Esophagus (tissue), 2 donors: ENCODE data around the gene ZNF513. TPM values are rescaled to one million over a fixed set of nuclear protein-coding genes. Genes with fewer than 3 reads are reported as not detected.

Source experiments
- H3K27ac ChIP-seq, 2 donors: one replicate each; pipeline ENCODE4 v1.5.1; 2013; ENCODE audit warnings: low read depth in 2 of 2, mild to moderate bottlenecking in 2 of 2, inconsistent platforms in 1 of 2, low read length in 1 of 2, moderate library complexity in 1 of 2
- H3K27me3 ChIP-seq, 2 donors: one replicate each; pipeline ENCODE4 v1.6.1; 2013; ENCODE audit warnings: low read length in 2 of 2, control low read depth in 1 of 2, mild to moderate bottlenecking in 1 of 2; ENCODE audit not compliant: insufficient read depth in 2 of 2, control insufficient read depth in 1 of 2
- H3K36me3 ChIP-seq, 2 donors: one replicate each; pipeline ENCODE4 v1.6.1; 2013; ENCODE audit warnings: low read length in 1 of 2; ENCODE audit not compliant: control insufficient read depth in 2 of 2, insufficient read depth in 2 of 2
- H3K4me1 ChIP-seq, 2 donors: one replicate each; pipeline ENCODE4 v1.6.1; 2013; ENCODE audit warnings: low read length in 1 of 2; ENCODE audit not compliant: control insufficient read depth in 2 of 2, insufficient read depth in 2 of 2
- H3K4me3 ChIP-seq, 2 donors: one replicate each; pipeline ENCODE4 v1.5.1; 2013; ENCODE audit warnings: low read length in 2 of 2, mild to moderate bottlenecking in 2 of 2, low read depth in 1 of 2, moderate library complexity in 1 of 2
- H3K9me3 ChIP-seq, 2 donors: one replicate each; pipeline ENCODE4 v1.6.1; 2013; ENCODE audit warnings: mild to moderate bottlenecking in 2 of 2, low read depth in 1 of 2, low read length in 1 of 2, moderate library complexity in 1 of 2; ENCODE audit not compliant: control insufficient read depth in 2 of 2, insufficient read depth in 1 of 2
- WGBS, 2 donors: extraction: QIAGEN DNeasy Blood & Tissue Kit; methylation state at CpG; one replicate each; pipeline ENCODE4 v1.1.7; 2013; 5-methylcytosine and 5-hydroxymethylcytosine counted together
- polyA plus RNA-seq, 2 donors: library from polyadenylated mRNA; stranded (reverse); fragments of 200-250 nt; gene quantifications; one replicate each; pipeline ENCODE4 v1.2.3, GENCODE V29; 2013
- donor health status: healthy with polysubstance abuse.
- donor health status: Bipolar disorder and iron deficiency.

ZNF513 gene
- polyA plus RNA-seq, 2 donors = 20.0 to 34.5 TPM

DNA sequence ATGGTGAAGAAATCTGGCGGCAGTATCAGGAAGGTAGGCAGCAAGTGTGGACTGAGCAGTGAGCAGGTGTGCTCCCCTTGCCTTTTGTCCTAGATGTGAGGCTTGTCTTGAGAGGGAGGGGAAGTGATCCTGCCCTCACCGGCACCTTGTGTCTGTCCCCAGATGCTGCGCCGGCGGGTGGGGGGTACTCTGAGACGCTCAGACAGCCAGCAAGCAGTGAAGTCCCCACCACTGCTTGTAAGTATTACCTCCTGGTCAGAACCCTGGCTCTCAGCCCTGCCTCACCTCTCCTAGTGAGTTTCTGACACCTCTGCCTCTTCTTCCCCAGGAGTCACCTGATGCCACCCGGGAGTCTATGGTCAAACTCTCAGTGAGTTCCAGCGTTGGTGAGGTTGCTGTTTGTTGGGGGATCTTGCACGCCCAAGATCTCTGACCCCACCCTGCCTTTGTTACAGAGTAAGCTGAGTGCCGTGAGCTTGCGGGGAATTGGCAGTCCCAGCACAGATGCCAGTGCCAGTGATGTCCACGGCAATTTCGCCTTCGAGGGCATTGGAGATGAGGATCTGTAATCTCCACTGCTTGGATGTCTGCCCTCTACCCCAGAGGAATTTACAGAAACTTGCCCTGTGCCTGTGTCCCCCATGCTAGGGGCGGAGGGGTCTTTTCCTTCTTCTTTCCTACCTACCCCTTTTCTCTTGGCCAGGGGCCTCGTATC is 4.2 kb downstream of the ZNF513 start:
- 77 to 82% methylated on average over 16 of the region's 16 CpGs for WGBS, 2 donors
- H3K9me3 ChIP-seq = no peaks in the 10 kb centered on the region
- H3K36me3 ChIP-seq = peaks cover 24 to 47% of the 10 kb centered on the region in 2 donors
- H3K4me3 ChIP-seq = no peak overlapping the region
- H3K27ac ChIP-seq = no peak overlapping the region
- H3K27me3 ChIP-seq = no peaks in the 10 kb centered on the region
- peaks cover 3 to 9% of the 10 kb centered on the region in 2 donors for H3K4me1 ChIP-seq

DNA sequence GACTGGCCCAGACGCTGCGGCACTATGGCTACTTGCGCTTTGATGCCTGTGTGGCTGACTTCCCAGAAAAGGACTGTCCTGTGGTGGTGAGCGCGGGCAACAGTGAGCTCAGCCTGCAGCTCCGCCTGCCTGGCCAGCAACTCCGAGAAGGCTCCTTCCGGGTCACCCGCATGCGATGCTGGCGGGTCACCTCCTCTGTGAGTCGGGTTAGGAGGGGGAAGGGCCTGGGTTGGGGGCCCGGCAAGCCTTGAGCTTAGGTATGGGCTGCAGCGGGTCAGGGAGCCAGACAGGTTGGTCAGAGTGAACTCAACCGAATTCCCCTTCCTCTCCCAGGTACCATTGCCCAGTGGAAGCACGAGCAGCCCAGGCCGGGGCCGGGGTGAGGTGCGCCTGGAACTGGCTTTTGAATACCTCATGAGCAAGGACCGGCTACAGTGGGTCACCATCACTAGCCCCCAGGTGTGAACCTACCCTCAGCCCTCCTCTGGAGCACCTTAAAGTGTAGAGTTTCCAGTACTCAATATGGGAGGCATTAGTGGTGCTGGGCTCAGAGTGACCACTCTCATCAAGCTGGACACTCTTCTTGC is 4.9 kb downstream of the ZNF513 start:
- H3K4me1 ChIP-seq = peaks cover 3 to 7% of the 10 kb centered on the region in 2 donors
- H3K4me3 ChIP-seq = no peak overlapping the region
- H3K27me3 ChIP-seq = no peaks in the 10 kb centered on the region
- H3K27ac ChIP-seq = no peak overlapping the region
- 91 to 93% methylated on average over 20 of the region's 20 CpGs for WGBS, 2 donors
- H3K36me3 ChIP-seq = peaks cover 24 to 47% of the 10 kb centered on the region in 2 donors
- no peaks in the 10 kb centered on the region for H3K9me3 ChIP-seq

DNA sequence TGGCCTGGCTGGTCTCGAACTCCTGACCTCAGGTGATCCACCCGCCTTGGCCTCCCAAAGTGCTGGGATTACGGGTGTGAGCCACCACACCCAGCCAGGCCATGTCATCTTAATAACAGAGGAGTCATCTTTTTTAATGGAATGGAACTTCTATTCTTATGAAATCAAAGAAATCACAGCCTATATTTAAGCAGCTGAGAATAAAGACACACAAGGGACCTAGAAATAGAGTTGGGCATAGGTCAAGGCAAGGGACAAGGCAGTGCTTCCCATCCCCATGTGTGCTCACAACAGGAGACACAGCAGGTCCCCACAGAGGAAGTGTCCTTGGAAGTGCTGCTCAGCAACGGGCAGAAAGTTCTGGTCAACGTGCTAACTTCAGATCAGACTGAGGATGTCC is 7.0 kb downstream of the ZNF513 start:
- WGBS, 2 donors = 85 to 86% methylated on average over 5 of the region's 5 CpGs
- peaks cover under 1 to 7% of the 10 kb centered on the region in 2 donors for H3K4me1 ChIP-seq

DNA sequence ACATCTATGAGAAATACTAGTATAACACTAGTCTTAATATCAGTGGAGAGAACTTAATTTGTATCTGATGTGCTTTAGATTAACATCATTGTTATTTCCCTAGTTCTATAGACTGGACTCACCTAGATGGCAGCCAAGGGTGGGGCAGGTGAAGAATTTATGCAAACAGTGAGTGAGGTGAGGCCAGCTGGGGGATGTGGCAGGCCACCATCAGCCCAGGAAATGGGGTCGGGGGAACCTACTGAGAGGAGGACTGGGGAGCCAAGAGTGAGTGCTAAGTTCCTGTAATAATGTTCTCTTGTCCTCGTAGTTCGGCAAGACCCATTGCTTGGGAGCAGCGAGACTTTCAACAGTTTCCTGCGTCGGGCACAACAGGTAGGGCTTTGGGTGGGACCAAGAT is 7.6 kb downstream of the ZNF513 start:
- Histone ChIP-seq H3K4me3 (no peak overlapping the region), H3K4me1 (peaks cover 0 to 5% of the 10 kb centered on the region in 2 donors), H3K27ac (peak overlapping the region in 1 of 2 donors; percentile 45), H3K9me3 (no peaks in the 10 kb centered on the region), H3K36me3 (peaks cover 25 to 46% of the 10 kb centered on the region in 2 donors), H3K27me3 (no peaks in the 10 kb centered on the region)
- WGBS, 2 donors = 92% methylated on average over 6 of the region's 6 CpGs

More for the DNA sequence above, 7.0 kb downstream of the ZNF513 start:
- Histone ChIP-seq H3K36me3 (peaks cover 24 to 45% of the 10 kb centered on the region in 2 donors), H3K4me3 (no peak overlapping the region), H3K9me3 (no peaks in the 10 kb centered on the region), H3K27ac (no peak overlapping the region), H3K27me3 (no peaks in the 10 kb centered on the region)

DNA sequence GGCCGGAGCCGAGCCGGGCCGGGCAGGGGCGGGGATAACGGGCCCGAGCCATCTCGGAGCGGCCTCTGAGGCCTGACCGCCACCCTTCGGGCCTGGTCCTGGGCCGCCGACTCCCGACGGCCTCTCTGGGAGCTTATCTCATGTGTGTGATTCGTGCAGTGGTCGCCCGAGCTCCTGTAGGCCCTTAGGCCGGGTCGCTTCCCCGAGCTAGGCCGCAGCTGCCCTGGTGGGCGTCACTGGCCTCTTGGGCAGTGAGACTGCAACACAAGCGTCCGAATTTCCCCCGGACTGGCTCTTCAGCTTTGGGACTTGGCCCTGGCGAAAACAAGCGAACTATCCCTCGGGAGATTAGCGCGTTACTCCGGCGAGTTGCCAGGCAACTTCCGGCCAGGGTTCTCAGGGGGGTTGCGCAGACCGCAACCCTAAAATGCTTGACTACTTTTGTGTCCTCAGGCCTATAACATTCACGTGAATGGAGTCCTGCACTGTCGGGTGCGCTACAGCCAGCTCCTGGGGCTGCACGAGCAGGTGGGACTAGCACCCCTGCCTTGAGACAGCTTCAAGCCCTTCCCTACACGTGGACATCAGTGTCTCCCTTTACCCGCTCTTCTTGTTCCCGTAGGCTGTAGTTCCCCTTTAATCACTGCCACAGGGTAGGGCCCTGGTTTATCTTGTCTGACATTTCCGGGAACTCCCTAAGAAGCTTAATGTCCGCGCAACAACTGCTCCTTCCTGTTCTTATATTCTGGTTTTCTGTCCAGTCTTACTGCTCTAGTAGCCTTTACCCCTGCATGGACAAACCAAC is 9.5 kb downstream of the ZNF513 start:
- Histone ChIP-seq H3K36me3 (peaks cover 23 to 45% of the 10 kb centered on the region in 2 donors), H3K27me3 (no peaks in the 10 kb centered on the region), H3K4me1 (peaks cover 0 to 5% of the 10 kb centered on the region in 2 donors), H3K27ac (peak overlapping the region; percentile 79 to 84), H3K4me3 (peak overlapping the region; percentile 83 to 97), H3K9me3 (no peaks in the 10 kb centered on the region)
- WGBS, 2 donors = 1% methylated on average over 38 to 46 of the region's 46 CpGs

DNA sequence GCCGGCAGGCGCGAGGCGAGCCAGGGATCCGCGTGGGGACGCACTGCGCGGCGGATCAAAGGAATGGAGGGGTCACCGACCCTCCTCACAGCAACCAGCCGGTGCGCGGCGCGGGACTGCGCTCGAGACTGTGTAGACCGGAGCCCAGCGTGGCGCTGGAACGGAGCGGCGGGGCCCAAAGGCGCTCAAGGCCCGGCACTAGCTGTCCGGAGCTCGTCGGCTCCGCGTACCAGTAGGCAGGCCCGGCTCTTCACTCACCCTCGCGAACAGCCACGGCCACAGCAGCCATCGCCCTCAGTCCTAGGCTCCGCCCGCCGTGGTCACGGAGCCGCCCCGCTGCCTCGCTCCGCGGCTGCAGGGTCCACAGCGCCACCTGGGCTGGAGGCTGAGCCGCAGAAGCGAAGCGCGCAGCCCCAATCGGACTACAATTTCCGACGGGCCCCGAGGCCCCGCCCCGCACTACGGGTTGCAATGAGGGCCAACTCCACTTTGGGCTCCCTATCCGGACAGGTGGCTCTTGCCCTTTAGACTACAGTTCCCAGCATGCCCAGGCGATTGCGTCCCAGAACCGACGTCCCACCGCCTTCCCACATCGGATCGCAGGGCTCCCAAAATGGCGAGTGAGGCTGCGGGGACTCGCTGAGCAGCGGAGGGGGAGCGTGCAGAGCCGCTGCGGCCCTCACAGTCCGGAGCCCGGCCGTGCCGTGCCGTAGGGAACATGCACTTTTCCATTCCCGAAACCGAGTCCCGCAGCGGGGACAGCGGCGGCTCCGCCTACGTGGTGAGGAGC is 10.3 kb downstream of the ZNF513 start, which contains the start of the genes EIF2B4 and SNX17:
Gene EIF2B4 (minus strand): TSS at position 313 of the 790 bp plus-strand sequence. CDS start 24 bp downstream, at position 289.
Gene SNX17 (plus strand): TSS at position 591 of the 790 bp plus-strand sequence. CDS start 128 bp downstream, at position 719.
- Histone ChIP-seq H3K4me1 (peaks cover 0 to 5% of the 10 kb centered on the region in 2 donors), H3K36me3 (peaks cover 15 to 39% of the 10 kb centered on the region in 2 donors), H3K27me3 (no peaks in the 10 kb centered on the region), H3K9me3 (no peaks in the 10 kb centered on the region), H3K27ac (peak within 1 kb of the TSS; percentile 96 to 97), H3K4me3 (peak within 1 kb of the TSS; percentile 83 to 97)
- 0% methylated on average over 80 to 85 of the region's 85 CpGs for WGBS, 2 donors

DNA sequence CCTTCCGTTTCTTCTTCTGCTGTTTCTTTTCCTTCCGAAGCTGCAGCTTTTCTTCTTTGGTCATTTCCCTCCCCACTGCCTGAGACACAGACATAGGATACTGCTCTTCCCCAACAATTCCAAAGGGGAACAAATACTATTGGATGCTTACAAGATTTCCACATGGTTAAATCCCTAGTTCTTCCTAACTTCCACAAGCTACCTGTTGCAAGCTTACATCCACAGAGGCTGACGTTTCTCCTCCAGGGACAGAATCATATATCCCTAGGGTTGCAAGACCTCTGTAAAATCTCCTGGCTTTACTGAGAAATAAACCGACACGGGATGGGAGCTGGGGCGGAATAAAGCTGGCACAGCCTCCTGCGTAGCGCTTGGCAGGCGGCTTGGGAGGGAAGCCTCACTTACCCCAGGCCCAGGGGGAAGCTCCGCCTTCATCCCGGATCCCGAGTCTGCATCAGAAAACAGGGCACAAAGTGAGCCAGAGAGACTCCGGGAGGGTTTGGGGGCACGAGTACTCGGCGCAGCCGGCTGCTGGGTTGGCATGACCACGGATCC is 11.0 kb downstream of the ZNF513 start:
- Histone ChIP-seq H3K4me3 (peak overlapping the region; percentile 69 to 91), H3K27ac (peak overlapping the region; percentile 96 to 97), H3K36me3 (peaks cover 14 to 36% of the 10 kb centered on the region in 2 donors), H3K27me3 (no peaks in the 10 kb centered on the region), H3K9me3 (no peaks in the 10 kb centered on the region), H3K4me1 (peaks cover 0 to 5% of the 10 kb centered on the region in 2 donors)
- WGBS, 2 donors = 1 to 3% methylated on average over 18 of the region's 18 CpGs

DNA sequence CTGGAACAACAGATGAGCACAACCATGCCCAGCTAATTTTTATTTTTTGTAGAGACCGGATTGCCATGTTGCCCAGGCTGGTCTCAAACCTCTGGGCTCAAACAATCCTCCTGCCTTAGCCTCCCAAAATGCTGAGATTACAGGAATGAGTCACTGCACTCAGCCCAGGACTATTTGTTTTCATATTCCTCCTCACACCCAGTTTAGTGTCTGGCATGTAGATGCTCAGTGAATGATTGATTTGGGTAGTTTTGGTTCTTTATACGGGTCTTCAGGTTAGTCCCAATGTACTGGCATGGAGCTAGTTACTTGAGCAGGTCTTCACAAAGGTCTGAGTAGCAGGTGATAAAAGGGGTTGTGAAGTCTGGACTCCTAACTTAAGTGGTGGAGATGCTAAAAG is 16.6 kb downstream of the ZNF513 start:
- H3K4me1 ChIP-seq = peaks cover 0 to 1% of the 10 kb centered on the region in 2 donors
- H3K27me3 ChIP-seq = no peaks in the 10 kb centered on the region
- H3K36me3 ChIP-seq = peaks cover 22 to 39% of the 10 kb centered on the region in 2 donors
- no peak overlapping the region for H3K4me3 ChIP-seq
- no peaks in the 10 kb centered on the region for H3K9me3 ChIP-seq
- 79 to 82% methylated on average over 2 of the region's 2 CpGs for WGBS, 2 donors
- H3K27ac ChIP-seq = no peak overlapping the region
